ENCODE measurements around the gene EPHA10. TPM values are rescaled to one million over a fixed set of nuclear protein-coding genes. Genes with fewer than 3 reads are reported as not detected.

Gene EPHA10
- total RNA-seq, 2 experiments from 2014 or later, result not detected

DNA sequence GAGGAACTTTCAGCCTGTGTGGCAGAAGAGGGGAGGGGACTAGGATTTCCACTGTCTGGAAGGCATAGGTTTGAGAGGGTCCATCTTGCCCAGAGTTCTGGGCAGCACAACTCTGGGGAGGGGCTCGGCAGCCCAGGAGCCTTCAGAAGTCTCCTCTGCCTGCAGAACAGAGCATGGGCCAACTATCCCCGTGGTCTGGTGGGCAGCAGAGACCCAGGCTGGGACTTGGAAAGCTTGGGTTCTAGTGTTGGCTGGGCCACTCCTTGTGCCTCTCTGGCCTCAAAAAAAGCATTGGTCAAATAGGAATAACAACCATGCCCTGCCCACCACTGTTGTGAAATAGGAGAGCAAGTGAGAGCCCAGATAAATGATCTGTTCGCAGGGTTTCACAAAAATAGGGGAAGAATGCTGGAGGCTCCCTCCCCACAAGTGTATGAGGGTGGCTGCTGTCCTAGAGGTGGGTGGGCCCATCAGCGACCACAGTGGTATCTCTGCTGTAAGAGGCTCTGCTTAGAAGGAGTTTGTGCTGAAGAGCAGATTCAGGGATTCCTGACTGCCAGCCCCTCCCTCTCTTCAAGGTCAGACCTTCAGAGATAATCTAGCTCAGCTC, 8.9 kb downstream of the EPHA10 start:
- H3K36me3 ChIP-seq (ENCODE audit: insufficient read depth, low read length), result no peaks in the 10 kb centered on the region
- peaks cover 4% of the 10 kb centered on the region for H3K4me1 Mint-ChIP-seq (ENCODE audit: low read depth)
- no peak for DNase-seq
- TF ChIP-seq, protein P1, sequence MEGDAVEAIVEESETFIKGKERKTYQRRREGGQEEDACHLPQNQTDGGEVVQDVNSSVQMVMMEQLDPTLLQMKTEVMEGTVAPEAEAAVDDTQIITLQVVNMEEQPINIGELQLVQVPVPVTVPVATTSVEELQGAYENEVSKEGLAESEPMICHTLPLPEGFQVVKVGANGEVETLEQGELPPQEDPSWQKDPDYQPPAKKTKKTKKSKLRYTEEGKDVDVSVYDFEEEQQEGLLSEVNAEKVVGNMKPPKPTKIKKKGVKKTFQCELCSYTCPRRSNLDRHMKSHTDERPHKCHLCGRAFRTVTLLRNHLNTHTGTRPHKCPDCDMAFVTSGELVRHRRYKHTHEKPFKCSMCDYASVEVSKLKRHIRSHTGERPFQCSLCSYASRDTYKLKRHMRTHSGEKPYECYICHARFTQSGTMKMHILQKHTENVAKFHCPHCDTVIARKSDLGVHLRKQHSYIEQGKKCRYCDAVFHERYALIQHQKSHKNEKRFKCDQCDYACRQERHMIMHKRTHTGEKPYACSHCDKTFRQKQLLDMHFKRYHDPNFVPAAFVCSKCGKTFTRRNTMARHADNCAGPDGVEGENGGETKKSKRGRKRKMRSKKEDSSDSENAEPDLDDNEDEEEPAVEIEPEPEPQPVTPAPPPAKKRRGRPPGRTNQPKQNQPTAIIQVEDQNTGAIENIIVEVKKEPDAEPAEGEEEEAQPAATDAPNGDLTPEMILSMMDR (IDR thresholded peaks at IDR 0.05), result no peak
- POLR2A ChIA-PET, result no interaction called here
- ATAC-seq (ENCODE audit: poor library complexity), result no peak
- H3K36me3 Mint-ChIP-seq (ENCODE audit: low read depth), result no peaks in the 10 kb centered on the region
- H3K27me3 Mint-ChIP-seq, result peaks cover 35% of the 10 kb centered on the region
- H3K4me3 Mint-ChIP-seq, result no peak overlapping the region
- no peak overlapping the region for H3K4me3 ChIP-seq (ENCODE audit: low read length)
- H3K9me3 Mint-ChIP-seq, result no peaks in the 10 kb centered on the region
- peaks cover 12% of the 10 kb centered on the region for H3K4me1 ChIP-seq (ENCODE audit: insufficient read depth, low read length)
- intact Hi-C loops (cut with DNase I, micrococcal nuclease), result no loop called here
- CTCF ChIA-PET, result no interaction called here
- H3K27ac Mint-ChIP-seq, result no peak overlapping the region
- peaks cover 0 to 12% of the 10 kb centered on the region in 2 experiments for H3K9me3 ChIP-seq (ENCODE audit: control insufficient read depth in 1 of 2, insufficient read depth in 1 of 2, low read length in 2 of 2)
- H3K27ac ChIP-seq (ENCODE audit: low read depth in 1 of 2, low read length in 2 of 2), result no peak overlapping the region
- peaks cover 32 to 68% of the 10 kb centered on the region in 2 experiments for H3K27me3 ChIP-seq (ENCODE audit: control insufficient read depth in 1 of 2, insufficient read depth in 2 of 2, low read length in 2 of 2)

- H3K27ac Mint-ChIP-seq, result no peak overlapping the region
- POLR2A ChIA-PET, result no interaction called here
- Histone ChIP-seq H3K9me3 (ENCODE audit: control insufficient read depth in 1 of 2, insufficient read depth in 1 of 2, low read length in 2 of 2) (peaks cover 0 to 12% of the 10 kb centered on the region in 2 experiments), H3K36me3 (ENCODE audit: insufficient read depth, low read length) (no peaks in the 10 kb centered on the region), H3K27me3 (ENCODE audit: control insufficient read depth in 1 of 2, insufficient read depth in 2 of 2, low read length in 2 of 2) (peaks cover 36 to 72% of the 10 kb centered on the region in 2 experiments), H3K4me3 (ENCODE audit: low read length) (no peak overlapping the region), H3K27ac (ENCODE audit: low read depth in 1 of 2, low read length in 2 of 2) (no peak overlapping the region), H3K4me1 (ENCODE audit: insufficient read depth, low read length) (peaks cover 12% of the 10 kb centered on the region)
- H3K4me3 Mint-ChIP-seq, result no peak overlapping the region
- TF ChIP-seq, protein P1 (IDR thresholded peaks at IDR 0.05), result no peak
- CTCF ChIA-PET, result no interaction called here
- intact Hi-C loops (cut with DNase I, micrococcal nuclease), result no loop called here
- DNase-seq (no peak), ATAC-seq (ENCODE audit: poor library complexity) (no peak)
- H3K9me3 Mint-ChIP-seq, result no peaks in the 10 kb centered on the region
- H3K27me3 Mint-ChIP-seq, result peaks cover 38% of the 10 kb centered on the region
- peaks cover 4% of the 10 kb centered on the region for H3K4me1 Mint-ChIP-seq (ENCODE audit: low read depth)
- no peaks in the 10 kb centered on the region for H3K36me3 Mint-ChIP-seq (ENCODE audit: low read depth)
Measured at GRCh38 chr1:37755290-37755689, 9.6 kb downstream of the EPHA10 start.

- peak overlapping the region; percentile 30 for H3K4me3 Mint-ChIP-seq
- POLR2A ChIA-PET, result no interaction called here
- peaks cover 0 to 12% of the 10 kb centered on the region in 2 experiments for H3K9me3 ChIP-seq (ENCODE audit: control insufficient read depth in 1 of 2, insufficient read depth in 1 of 2, low read length in 2 of 2)
- no peaks in the 10 kb centered on the region for H3K36me3 Mint-ChIP-seq (ENCODE audit: low read depth)
- peaks cover 46% of the 10 kb centered on the region for H3K27me3 Mint-ChIP-seq
- TF ChIP-seq, protein P1 (IDR thresholded peaks at IDR 0.05), result no peak
- no peaks in the 10 kb centered on the region for H3K36me3 ChIP-seq (ENCODE audit: insufficient read depth, low read length)
- CTCF ChIA-PET, result no interaction called here
- no peak overlapping the region for H3K27ac ChIP-seq (ENCODE audit: low read depth in 1 of 2, low read length in 2 of 2)
- no peak for DNase-seq
- peaks cover 12% of the 10 kb centered on the region for H3K4me1 ChIP-seq (ENCODE audit: insufficient read depth, low read length)
- ATAC-seq (ENCODE audit: poor library complexity), result no peak
- H3K4me1 Mint-ChIP-seq (ENCODE audit: low read depth), result peaks cover 4% of the 10 kb centered on the region
- H3K4me3 ChIP-seq (ENCODE audit: low read length), result no peak overlapping the region
- intact Hi-C loops (cut with DNase I, micrococcal nuclease), result no loop called here
- H3K27ac Mint-ChIP-seq, result no peak overlapping the region
- no peaks in the 10 kb centered on the region for H3K9me3 Mint-ChIP-seq
- H3K27me3 ChIP-seq (ENCODE audit: control insufficient read depth in 1 of 2, insufficient read depth in 2 of 2, low read length in 2 of 2), result peaks cover 36 to 63% of the 10 kb centered on the region in 2 experiments
Measured at GRCh38 chr1:37753473-37754321, 11.2 kb downstream of the EPHA10 start.
